ENCODE results near the gene FGL2. TPM values are rescaled to one million over a fixed set of nuclear protein-coding genes. Genes with fewer than 3 reads are reported as not detected.
A peak's percentile ranks its signal among the peaks of the same experiment; 100 is the strongest.
"Not testable (repeated sequence)": the region's sequence is repeated elsewhere in the genome, so short reads cannot be mapped to it uniquely, and the experiment has no call there.

Gene FGL2
- total RNA-seq, 1 experiment from 2014 or later: 0.14 TPM

GRCh38 chr7:77232467-77232866 lies 32.8 kb upstream of the FGL2 start:
- no TSS peak for BruUV-seq (replicated peaks)
- intact Hi-C loops (cut with micrococcal nuclease; ENCODE audit: unreplicated experiment): no loop called here
- CTCF ChIA-PET: no interaction called here

DNA sequence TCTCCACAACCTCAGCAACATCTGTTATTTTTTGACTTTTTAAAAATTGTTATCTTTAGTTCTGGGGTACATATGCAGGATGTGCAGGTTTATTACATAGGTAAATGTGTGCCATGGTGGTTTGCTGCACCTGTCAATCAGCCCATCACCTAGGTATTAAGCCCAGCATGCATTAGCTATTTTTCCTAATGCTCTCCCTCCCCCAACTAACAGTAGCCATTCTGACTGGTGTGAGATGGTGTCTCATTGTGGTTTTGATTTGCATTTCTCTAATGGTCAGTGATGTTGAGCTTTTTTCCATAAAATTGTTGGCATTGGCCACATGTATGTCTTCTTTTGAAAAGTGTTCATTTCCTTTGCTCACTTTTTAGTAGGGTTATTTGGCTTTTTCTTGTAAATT lies 29.2 kb upstream of the FGL2 start:
- H3K4me3 Mint-ChIP-seq (ENCODE audit: low read depth, unreplicated experiment); H3K27ac Mint-ChIP-seq (ENCODE audit: unreplicated experiment); CTCF ChIA-PET; intact Hi-C loops (cut with micrococcal nuclease; ENCODE audit: unreplicated experiment); H3K36me3 Mint-ChIP-seq (ENCODE audit: insufficient read depth, unreplicated experiment); H3K9me3 Mint-ChIP-seq (ENCODE audit: low read depth, unreplicated experiment); H3K27me3 Mint-ChIP-seq (ENCODE audit: unreplicated experiment); DNase-seq; BruUV-seq (replicated peaks): not testable (repeated sequence)
- peaks cover 16% of the 10 kb centered on the region for H3K4me1 Mint-ChIP-seq (ENCODE audit: low read depth, unreplicated experiment)

More at GRCh38 chr7:77232467-77232866, 32.8 kb upstream of the FGL2 start:
- no peaks in the 10 kb centered on the region for H3K27me3 Mint-ChIP-seq (ENCODE audit: unreplicated experiment)
- no peaks in the 10 kb centered on the region for H3K36me3 Mint-ChIP-seq (ENCODE audit: insufficient read depth, unreplicated experiment)
- DNase-seq: no peak
- no peak overlapping the region for H3K4me3 Mint-ChIP-seq (ENCODE audit: low read depth, unreplicated experiment)
- no peak overlapping the region for H3K27ac Mint-ChIP-seq (ENCODE audit: unreplicated experiment)
- TF ChIP-seq, protein P1, sequence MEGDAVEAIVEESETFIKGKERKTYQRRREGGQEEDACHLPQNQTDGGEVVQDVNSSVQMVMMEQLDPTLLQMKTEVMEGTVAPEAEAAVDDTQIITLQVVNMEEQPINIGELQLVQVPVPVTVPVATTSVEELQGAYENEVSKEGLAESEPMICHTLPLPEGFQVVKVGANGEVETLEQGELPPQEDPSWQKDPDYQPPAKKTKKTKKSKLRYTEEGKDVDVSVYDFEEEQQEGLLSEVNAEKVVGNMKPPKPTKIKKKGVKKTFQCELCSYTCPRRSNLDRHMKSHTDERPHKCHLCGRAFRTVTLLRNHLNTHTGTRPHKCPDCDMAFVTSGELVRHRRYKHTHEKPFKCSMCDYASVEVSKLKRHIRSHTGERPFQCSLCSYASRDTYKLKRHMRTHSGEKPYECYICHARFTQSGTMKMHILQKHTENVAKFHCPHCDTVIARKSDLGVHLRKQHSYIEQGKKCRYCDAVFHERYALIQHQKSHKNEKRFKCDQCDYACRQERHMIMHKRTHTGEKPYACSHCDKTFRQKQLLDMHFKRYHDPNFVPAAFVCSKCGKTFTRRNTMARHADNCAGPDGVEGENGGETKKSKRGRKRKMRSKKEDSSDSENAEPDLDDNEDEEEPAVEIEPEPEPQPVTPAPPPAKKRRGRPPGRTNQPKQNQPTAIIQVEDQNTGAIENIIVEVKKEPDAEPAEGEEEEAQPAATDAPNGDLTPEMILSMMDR (IDR thresholded peaks at IDR 0.05; ENCODE audit: unreplicated experiment): no peak
- no peaks in the 10 kb centered on the region for H3K4me1 Mint-ChIP-seq (ENCODE audit: low read depth, unreplicated experiment)
- peaks cover 3% of the 10 kb centered on the region for H3K9me3 Mint-ChIP-seq (ENCODE audit: low read depth, unreplicated experiment)

DNA sequence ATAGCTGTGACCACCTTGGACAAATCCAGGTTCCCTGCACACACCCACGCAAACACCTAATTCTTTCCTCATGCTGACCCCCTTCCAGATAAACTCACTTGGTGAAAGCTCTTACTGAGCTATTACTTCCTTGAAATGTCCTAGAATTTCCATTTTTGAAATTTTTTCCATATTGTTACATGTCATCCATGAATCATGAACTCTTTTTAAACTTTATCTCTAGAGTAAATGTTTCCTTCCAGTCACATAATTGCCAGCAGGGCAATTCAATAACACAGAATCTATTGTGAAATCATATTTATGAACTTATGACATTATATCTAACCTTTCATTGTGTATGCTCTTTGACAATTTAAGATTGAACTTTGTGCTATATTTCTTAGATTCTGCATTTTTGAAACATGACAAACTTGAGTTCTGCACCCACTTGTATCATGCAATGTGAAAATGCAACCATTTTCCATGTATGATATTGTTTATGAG lies 26.8 kb upstream of the FGL2 start:
- intact Hi-C loops (cut with micrococcal nuclease; ENCODE audit: unreplicated experiment): no loop called here
- H3K36me3 Mint-ChIP-seq (ENCODE audit: insufficient read depth, unreplicated experiment): no peaks in the 10 kb centered on the region
- peaks cover 26% of the 10 kb centered on the region for H3K4me1 Mint-ChIP-seq (ENCODE audit: low read depth, unreplicated experiment)
- BruUV-seq (replicated peaks): no TSS peak
- H3K27me3 Mint-ChIP-seq (ENCODE audit: unreplicated experiment): no peaks in the 10 kb centered on the region
- CTCF ChIA-PET: interaction anchor here (0.9 kb wide), 1 partner anchor 21 kb away, joined by 3 read pairs; no protein-coding TSS in a partner anchor
- TF ChIP-seq, protein P1 (IDR thresholded peaks at IDR 0.05; ENCODE audit: unreplicated experiment): no peak
- H3K9me3 Mint-ChIP-seq (ENCODE audit: low read depth, unreplicated experiment): peaks cover 7% of the 10 kb centered on the region
- DNase-seq: peak; percentile 5
- peak overlapping the region; percentile 36 for H3K27ac Mint-ChIP-seq (ENCODE audit: unreplicated experiment)
- H3K4me3 Mint-ChIP-seq (ENCODE audit: low read depth, unreplicated experiment): no peak overlapping the region

GRCh38 chr7:77223261-77223660 lies 23.6 kb upstream of the FGL2 start:
- DNase-seq: no peak
- intact Hi-C loops (cut with micrococcal nuclease; ENCODE audit: unreplicated experiment): no loop called here
- Mint-ChIP-seq H3K36me3 (ENCODE audit: insufficient read depth, unreplicated experiment) (no peaks in the 10 kb centered on the region), H3K27ac (ENCODE audit: unreplicated experiment) (no peak overlapping the region), H3K9me3 (ENCODE audit: low read depth, unreplicated experiment) (peaks cover 4% of the 10 kb centered on the region), H3K27me3 (ENCODE audit: unreplicated experiment) (no peaks in the 10 kb centered on the region), H3K4me1 (ENCODE audit: low read depth, unreplicated experiment) (peaks cover 37% of the 10 kb centered on the region), H3K4me3 (ENCODE audit: low read depth, unreplicated experiment) (no peak overlapping the region)
- TF ChIP-seq, protein P1 (IDR thresholded peaks at IDR 0.05; ENCODE audit: unreplicated experiment): no peak
- BruUV-seq (replicated peaks): no TSS peak
- CTCF ChIA-PET: interaction anchor here (0.6 kb wide), 1 partner anchor 43 kb away, joined by 4 read pairs; no protein-coding TSS in a partner anchor

DNA sequence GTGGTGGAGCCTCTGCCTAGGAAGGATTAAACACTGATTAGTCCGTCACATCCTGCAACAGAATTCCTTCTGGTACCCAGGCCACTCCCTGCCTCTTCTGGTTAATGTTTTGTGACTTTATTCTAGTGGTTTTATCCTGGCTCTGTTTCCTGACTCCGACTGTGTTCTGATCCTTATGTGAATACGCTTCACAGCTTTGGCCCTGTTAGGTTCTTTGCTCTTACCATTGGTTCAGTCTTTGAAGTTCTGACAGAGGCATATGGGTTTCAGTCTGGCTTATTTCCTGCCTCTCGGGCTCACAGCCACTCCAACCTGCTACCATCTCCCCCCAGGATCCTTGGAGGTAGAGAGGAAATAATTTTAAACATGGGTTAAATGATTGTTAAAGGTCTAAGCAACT lies 23.2 kb upstream of the FGL2 start:
- intact Hi-C loops (cut with micrococcal nuclease; ENCODE audit: unreplicated experiment): no loop called here
- Mint-ChIP-seq H3K27ac (ENCODE audit: unreplicated experiment) (no peak overlapping the region), H3K9me3 (ENCODE audit: low read depth, unreplicated experiment) (peaks cover 4% of the 10 kb centered on the region), H3K27me3 (ENCODE audit: unreplicated experiment) (no peaks in the 10 kb centered on the region), H3K4me1 (ENCODE audit: low read depth, unreplicated experiment) (peaks cover 37% of the 10 kb centered on the region), H3K4me3 (ENCODE audit: low read depth, unreplicated experiment) (no peak overlapping the region), H3K36me3 (ENCODE audit: insufficient read depth, unreplicated experiment) (no peaks in the 10 kb centered on the region)
- TF ChIP-seq, protein P1 (IDR thresholded peaks at IDR 0.05; ENCODE audit: unreplicated experiment): no peak
- DNase-seq: no peak
- no TSS peak for BruUV-seq (replicated peaks)
- CTCF ChIA-PET: no interaction called here

Measured in Calu3 (cell line).